CD4-positive, alpha-beta T cell treated with Interferon alpha-2 for 1 hour (primary cell): Measurements from ENCODE around the gene DSTN.

Experiments
- DNase-seq, 2 donors: peaks; one replicate each; pipeline ENCODE4 v3.0.0-alpha.2; 2020 to 2022

DSTN gene

GRCh38 chr20:17584689-17585088 is 14.8 kb downstream of the DSTN start:
- DNase-seq, result no peak

GRCh38 chr20:17586250-17586649 is 16.4 kb downstream of the DSTN start:
- DNase-seq, result no peak

- no peak for DNase-seq
Observed at GRCh38 chr20:17587148-17587547, 17.3 kb downstream of the DSTN start.

GRCh38 chr20:17587824-17588223 is 17.9 kb downstream of the DSTN start:
- no peak for DNase-seq

- DNase-seq, result no peak
Observed at GRCh38 chr20:17589161-17589834, 19.4 kb downstream of the DSTN start.

- DNase-seq, result no peak
Observed at GRCh38 chr20:17590245-17590644, 20.4 kb downstream of the DSTN start.

- DNase-seq, result no peak
Observed at GRCh38 chr20:17593902-17594301, 24.0 kb downstream of the DSTN start.

GRCh38 chr20:17594443-17594842 is 24.6 kb downstream of the DSTN start:
- no peak for DNase-seq

- no peak for DNase-seq
Observed at GRCh38 chr20:17595856-17596255, 26.0 kb downstream of the DSTN start.

- no peak for DNase-seq
Observed at GRCh38 chr20:17598013-17598550, 28.2 kb downstream of the DSTN start.

- no peak for DNase-seq
Observed at GRCh38 chr20:17601957-17602356, 32.1 kb downstream of the DSTN start.

- DNase-seq, result no peak
Observed at GRCh38 chr20:17602493-17602892, 32.6 kb downstream of the DSTN start.

GRCh38 chr20:17605131-17605660 is 35.3 kb downstream of the DSTN start:
- DNase-seq, result no peak

- no peak for DNase-seq
Observed at GRCh38 chr20:17606001-17606400, 36.1 kb downstream of the DSTN start.

- DNase-seq, result no peak
Observed at GRCh38 chr20:17608701-17609497, 39.0 kb downstream of the DSTN start.

- DNase-seq, result no peak
Observed at GRCh38 chr20:17609811-17610377, 40.0 kb downstream of the DSTN start.

- DNase-seq, result peak; percentile 67 to 80
Observed at GRCh38 chr20:17610566-17611289, 40.9 kb downstream of the DSTN start.

- DNase-seq, result no peak
Observed at GRCh38 chr20:17611290-17611539, 41.3 kb downstream of the DSTN start.

GRCh38 chr20:17611540-17612286 is 41.8 kb downstream of the DSTN start:
- no peak for DNase-seq

GRCh38 chr20:17612287-17612991 is 42.6 kb downstream of the DSTN start:
- DNase-seq, result peak; percentile 50 to 55

GRCh38 chr20:17612992-17613327 is 43.1 kb downstream of the DSTN start:
- no peak for DNase-seq
